Measurements from ENCODE around the gene GTF3A.

GTF3A gene

DNA sequence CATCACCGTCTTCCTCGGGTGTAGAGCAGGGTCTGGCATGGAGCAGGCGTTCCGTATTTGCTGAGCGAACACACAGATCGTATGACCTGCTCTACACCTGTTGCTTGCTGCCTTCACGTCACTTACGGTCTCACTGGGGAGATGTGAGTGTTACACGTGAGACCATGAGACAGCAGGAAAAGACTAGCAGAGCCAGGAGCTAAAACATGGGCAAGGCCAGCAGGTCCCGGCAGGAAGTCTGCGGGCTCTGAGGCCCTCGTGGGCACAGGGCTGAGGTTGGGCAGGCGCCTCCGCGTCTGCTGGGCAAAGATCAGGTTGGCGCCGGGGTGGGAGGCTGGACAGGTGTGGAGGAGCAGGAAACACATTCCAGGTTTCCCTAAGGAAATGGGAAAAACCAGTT lies 19.7 kb upstream of the GTF3A start:
- DNase-seq = no peak

DNA sequence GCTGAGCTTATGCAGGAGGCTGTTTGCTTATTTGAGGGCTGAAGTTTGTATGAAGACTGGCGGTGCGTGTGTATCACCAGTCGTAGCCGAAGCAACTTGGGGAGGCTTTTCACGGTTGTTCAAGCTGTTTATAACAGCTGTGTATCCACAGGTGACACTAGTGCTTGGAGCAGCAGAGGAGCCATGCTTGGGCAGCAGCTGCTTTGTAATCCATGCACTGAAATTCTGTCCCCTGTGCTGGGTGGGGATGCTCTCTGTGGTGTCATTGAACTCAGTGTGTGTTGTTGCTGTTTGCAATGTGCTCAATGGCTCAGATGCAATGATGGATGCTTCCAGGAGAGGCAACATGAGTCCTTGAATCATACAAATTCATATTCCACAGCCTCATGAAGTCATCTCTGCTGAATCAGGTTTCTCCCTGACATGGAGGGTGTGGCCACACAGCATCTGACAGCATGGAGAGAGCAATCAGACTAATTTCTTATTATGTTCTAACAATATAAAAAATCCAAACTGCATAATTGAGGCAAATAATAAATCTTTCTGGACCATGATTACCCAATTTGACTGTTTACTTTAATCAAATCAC lies 18.8 kb upstream of the GTF3A start:
- DNase-seq = no peak

DNA sequence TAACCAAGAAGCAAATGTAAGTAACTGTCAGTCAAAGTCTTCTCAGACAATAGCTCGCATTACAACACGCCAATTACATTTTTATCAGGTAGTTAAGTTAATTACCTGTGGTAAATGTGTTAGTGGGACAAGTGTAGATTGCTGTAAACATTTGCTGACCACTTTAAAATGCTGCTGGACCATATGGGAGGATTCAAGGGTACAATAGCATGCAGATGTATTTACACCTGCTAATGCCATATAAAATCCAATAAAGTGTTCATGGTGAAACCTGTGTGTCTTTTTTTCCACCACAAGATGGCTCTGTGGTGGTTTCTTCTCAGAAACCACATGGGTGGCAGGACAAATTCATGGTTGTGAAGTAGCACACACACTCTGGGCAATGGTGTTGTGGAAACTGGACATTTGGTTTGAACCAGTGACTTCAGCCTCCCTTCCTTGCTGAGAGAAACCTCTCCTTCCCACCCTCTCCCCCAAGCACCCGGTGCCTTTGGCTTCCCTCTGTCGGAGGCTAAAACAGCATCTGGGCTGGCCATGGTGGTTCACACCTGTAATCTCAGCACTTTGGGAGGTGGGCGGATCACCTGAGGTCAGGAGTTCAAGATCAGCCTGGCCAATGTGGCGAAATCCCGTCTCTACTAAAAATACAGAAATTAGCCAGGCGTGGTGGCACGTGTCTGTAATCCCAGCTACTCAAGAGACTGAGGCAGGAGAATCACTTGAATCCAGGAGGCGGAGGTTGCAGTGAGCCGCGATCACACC lies 18.1 kb upstream of the GTF3A start:
- peak in 3 of 58 donors; percentile 15 to 20 (median 16) for DNase-seq

DNA sequence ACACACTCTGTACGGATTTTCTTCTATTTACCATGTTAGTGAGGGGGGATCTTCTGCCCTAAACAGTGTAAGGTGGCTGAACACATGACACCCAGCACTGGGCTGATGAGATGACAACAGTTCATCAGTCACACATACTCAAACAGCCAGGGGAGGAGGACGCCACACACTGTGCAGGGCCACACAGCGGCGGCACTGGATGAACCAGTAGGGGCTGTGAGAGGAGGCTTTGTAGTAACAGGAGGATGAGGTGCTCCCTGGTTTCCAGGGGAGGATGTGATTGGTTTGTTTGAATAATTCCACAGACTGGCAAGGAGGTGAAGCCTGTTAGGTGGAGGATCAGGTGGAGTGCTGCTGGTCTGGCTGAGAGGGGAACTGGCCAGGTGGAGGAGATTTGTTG lies 16.3 kb upstream of the GTF3A start:
- DNase-seq = no peak

DNA sequence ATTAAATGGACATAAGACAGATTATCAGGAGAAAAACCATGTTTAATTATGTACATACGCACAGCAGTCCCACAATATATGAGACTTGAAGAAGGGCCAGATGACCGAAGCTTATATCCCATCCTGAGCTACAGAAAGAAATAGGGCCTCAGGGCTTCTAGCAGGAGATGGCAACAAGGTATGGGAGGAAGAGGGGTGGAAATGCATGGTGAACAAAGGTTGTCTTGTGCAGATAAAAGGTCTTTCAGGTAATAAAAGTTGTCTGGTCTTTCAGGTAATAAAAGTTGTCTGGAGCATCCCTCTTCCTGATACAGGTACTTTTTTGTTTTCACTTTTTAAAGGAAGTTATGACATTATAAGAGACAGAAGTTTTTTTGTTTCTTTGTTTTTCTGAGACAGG lies 15.4 kb upstream of the GTF3A start:
- DNase-seq = no peak

DNA sequence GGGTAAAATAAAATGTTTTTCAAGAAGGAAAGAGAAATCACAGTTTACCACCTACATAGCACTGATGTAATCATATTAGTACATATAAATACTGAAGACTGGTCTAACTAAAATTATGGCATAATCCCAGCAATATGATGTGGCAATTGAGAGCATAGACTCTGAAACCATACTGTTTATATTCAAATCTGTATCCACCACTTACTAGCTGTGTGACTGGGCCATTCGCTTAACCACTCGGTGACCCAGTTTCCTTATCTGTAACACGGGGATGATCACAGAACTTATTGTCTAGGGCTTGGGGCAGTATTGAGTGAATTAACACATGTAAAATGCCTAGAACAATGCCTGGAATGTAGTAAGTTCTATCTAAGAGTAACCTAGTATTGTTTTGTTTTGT lies 13.1 kb upstream of the GTF3A start:
- DNase-seq = no peak

DNA sequence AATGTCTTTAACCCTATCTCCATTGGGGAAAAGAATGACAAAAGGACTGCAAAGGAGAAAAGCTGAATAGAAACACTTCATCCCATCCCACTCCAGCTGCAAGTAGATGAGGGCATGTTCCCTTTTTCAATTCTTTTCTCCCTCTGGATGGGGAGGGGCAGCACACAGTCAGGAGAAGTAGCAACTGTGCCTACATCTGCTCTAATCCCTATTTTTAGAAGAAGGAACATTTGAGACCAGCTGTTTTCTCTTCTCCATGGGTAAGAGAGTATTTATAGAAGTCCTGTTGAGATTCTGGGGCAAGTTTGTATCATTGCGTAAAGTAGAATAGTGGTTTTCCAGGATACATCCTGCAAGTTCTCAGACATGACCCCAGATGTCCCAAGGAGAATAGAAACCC lies 9.3 kb upstream of the GTF3A start:
- peak in 3 of 58 donors; percentile 3 to 31 (median 10) for DNase-seq

DNA sequence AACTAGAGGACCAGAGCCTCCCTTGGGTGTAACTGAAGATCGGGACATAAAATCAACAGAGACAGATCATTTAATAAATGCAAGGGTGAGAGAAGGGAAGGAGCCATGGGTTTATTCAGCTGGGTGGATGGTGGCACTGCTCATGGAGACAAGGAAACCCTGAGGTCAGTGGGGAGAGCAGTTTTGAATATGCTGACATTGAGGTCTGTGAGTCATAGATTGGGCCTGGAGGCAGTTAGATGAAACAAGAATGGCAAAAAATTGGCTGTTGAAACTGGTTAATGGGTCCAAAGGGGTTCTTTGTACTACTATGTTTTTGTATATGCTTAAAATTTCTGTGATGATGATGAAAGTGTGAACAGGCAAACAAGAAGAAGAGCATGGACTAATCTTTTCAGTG lies 5.1 kb upstream of the GTF3A start:
- DNase-seq = no peak

DNA sequence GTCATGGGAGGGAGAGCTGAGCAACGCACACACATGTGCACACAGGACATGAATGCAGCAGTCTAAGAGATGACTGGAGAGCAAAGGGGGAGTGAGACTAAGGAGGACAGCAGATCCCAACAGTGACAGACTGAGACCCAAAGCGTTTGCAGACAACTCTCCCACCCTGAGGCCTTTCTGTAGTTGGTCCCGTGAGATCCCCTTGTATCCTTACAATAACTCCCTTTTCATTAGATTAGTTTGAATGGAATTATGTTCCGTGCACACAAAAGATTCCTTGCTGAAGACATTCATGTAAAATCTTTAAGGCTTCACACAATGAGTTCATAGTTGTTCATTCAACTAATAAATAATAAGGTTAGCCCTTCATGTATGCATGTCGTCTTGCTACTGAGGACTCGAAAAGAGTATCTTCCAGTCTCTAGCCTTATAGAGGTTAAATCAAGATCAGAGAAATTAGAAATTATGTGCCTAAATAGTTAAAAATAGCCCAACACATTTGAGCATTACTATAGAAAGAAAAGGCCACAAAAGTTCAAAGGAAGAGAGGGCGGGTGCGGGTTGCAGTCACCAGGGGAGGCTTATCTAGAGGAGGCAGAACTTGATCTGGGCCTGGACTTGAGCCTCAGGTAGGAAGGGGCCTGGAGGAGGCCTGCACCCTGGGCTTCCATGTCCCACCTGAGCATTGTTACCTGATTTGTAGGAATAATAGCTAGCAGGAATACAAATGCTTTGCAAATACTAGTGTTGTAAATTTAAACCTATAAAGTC lies 3.1 kb upstream of the GTF3A start:
- DNase-seq = no peak

DNA sequence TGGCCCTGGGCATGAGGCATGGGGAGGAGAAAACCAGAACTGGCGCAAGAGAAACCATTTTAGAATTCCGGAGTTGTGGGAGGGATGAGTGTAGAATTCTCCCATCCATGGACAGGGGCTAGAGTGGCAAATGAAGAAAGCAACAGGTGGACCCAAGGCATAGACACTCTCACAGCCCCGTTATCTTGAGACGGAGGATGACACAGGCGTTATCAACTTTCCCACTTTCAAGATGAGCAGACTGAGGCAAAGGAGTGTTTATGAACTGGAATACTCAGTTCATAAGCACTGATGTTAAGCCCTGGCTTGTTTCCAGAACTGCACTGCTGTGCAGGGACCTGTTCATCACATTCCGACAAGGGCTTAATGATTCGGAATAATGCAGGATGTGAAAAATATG lies 1.1 kb upstream of the GTF3A start:
- peak in 1 of 58 donors; percentile 7 for DNase-seq

DNA sequence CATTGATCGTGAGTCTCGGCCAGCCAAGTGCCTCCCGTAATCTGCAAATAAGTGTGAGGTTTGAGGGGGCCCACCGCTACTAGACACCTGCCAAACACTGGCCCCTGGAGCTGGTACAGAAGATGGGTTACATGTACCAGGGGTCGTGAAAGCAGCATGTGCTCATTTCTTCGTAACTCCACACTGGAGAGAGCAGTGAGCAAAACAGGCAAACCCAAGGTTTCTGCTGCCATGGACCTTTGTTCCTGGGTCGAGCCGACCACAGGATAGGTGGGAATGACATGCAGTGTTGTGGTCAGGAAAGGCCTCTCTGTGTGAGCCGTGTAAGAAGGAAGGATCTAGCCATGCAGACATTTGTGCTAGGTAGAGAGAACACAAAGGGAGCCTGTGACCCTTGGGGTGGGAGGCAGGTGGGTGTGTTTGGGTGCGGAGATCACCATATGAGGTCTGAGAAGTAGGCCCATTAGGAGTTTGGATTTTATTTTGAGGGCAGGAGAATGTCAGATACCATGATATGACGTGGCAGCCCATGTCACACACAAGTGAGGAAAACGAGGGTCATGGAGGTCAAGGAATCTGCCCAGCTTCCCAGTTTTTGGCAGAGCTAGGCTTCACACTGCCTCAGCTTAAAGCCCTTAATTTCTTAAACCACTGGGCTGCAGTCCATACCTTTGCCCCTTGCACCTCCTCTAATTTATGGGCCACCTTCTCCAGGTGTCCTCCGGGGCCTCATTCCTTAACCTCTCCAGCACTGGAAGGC lies 919 bp downstream of the GTF3A start:
- DNase-seq = peak in 1 of 58 donors; percentile 38

DNA sequence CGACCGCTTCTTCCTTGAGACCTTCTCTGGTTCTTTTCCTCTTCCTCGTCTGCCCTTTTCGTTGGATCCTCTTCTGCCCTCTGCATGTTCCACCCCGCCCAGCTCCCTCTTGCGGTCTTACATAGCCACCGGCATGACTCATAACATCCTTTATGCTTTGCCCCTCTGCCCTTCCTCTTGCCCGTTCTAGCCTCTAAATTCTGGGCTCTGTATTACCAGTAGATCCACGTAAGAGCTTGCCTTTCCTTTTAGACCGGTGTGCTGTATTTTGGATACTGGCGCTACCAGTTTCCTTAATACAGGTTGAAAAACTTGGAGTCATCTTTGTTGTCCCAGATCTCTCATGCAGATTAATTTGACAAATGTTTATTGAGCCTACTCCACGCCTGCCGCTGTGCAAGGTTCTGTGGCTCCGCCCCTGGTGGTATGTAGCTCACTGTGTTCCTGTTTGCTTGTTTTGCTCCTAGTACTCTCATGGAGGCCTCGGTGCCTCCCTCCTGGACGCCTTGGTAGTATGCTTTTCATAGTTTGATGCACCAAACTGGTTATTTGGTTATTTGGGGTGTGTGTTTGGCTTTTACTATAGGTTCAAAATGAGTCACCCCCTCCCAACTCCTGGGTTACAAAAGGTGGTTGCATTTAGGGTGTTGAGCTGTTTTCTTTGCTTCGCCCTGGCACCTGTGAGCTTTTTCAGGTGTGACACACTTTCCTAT lies 1.7 kb downstream of the GTF3A start:
- peak in 35 of 58 donors; percentile 2 to 65 (median 26) for DNase-seq

DNA sequence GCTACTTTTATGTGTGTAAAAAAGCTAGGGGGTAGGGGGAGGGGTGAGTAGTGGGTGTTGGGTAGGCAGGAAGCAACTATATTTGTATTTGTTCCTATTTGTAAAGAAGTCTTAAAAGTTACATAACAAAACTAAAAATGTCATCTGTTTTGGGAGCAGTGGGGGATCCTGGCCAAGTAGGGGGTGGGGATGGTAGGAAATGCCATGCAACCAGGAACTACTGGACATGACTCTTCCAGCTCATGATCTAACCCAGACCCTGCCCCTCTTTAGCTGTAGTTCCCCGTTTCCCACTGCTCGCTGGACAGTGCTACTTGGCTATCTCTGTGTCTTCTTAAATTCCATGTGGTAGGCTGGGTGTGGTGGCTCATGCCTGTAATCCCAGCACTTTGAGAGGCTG lies 3.2 kb downstream of the GTF3A start:
- no peak for DNase-seq

DNA sequence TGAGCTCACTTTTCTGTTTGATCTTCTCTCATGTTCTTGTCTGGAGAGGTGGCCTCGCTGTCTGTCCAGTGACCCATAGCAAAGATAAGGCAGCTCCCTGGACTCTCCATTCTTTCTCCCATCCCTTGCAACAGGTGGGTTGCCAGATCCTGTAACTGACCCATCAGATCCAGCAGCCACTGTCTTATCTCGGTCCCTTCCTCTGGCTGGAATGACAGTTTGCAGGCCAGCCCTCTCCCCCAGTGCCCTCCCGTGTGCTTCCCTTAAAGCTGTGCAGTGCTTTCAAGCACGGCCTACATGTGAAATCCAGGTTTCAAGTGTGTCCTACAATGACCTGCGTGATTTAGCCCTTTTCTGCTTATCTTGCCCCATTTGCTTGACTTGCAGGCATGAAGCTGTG lies 3.7 kb downstream of the GTF3A start:
- no peak for DNase-seq

DNA sequence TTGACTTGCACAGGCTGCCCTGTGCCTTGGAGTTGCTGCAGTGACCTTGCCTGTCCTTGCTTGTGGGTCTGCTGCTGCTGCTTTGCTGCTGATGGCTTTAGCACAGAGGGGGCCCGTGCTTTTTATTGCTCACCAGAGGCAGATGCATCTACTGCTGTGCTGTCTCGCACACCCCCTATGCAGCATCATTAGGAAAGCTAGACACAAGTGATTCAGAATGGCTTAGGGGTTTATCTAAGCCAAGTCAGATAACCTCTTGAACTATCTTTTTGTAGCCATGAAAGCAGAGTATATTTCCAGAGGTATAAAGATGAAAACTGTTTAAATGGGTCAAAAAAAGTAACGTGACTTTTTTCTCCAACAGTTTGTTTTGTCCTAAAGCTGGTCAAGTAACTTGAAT lies 7.8 kb downstream of the GTF3A start:
- no peak for DNase-seq

DNA sequence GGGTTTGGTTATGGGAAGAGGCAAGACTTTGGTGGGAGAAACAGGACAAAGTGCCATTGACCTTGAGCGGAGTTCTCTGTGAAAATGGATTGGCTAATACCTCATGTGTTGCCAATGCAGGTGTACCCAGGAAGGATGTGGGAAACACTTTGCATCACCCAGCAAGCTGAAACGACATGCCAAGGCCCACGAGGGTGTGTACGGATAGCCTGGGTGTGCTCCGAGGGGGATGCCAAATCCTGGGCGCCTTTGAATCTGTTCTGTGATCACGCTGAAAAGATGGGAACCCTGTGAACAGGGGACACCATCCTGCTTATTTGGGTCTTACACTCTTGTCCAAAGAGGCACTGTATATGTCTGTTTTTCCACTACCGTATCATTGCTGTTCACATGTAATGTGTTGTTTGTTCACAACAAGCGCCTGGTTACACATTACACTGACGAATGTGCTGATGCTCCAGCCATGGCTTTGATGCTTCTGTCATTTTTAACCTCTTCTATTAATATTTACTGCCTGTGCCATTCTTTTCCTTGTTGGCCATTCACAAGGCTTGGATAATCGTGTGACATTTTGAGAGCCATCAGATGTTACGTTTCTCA lies 8.3 kb downstream of the GTF3A start:
- no peak for DNase-seq

DNA sequence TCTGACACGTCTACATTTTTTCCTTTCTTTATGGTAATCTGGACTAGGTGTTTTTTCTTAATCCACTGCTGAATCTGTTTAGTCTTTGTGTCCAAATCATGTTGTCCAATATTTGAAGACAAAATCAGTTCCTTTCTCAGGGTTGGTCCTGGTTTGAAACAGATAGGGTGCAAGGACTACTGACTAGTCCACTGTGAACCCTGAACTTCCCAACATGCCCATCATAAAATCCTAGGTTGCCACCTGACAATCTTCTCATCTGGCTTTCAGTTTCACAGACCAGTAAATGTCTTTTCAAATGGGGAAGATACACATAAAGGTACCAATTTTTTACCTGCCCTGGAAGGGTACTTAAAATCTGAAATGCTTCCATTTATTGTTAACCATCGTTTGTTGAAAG lies 12.7 kb downstream of the GTF3A start:
- DNase-seq = no peak

DNA sequence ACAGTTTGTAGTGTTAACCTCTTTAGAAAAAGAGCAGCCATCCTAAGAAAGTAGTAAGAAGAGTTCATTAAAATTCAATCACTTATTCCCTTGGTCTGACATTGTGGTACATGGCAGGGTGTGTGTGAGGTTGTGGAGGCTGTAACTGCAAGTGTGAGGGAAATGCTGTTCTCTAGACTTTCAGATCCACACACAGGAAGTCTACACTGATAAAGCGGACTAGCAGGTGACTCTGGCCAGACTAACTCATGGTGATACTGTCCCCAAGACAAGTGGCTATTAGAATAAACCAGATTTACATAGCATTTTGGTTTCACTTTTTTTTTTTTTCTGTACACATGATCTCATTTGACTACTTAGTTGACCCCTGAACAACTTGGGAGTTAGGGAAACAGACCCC lies 16.0 kb downstream of the GTF3A start:
- DNase-seq = no peak

DNA sequence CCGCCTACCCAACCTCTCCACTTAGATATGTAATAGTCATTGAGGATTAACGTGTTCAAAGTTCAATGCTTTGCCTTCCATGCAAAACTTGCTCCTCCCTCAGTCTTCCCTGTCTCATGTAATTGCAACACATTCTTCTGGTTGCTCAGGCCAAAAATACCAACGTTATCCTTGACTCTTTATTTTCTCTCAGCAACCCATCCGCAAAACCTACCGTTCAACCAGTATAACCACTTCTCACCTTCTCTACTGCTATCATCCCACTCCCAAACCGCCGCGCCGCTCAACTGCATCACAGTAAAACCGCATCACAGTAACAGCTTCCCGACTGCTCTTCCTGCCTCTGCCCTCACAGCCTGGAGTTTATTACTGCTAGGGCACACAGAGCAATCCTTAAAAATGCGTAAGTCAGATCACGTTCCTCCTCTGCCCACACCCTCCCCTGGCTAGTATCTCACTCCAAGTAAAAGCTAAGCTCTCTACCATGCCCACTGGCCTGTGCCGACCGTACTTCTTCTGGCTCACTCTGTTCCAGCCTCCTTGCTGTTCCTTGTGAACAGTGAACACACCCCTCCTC lies 17.7 kb downstream of the GTF3A start:
- no peak for DNase-seq

DNA sequence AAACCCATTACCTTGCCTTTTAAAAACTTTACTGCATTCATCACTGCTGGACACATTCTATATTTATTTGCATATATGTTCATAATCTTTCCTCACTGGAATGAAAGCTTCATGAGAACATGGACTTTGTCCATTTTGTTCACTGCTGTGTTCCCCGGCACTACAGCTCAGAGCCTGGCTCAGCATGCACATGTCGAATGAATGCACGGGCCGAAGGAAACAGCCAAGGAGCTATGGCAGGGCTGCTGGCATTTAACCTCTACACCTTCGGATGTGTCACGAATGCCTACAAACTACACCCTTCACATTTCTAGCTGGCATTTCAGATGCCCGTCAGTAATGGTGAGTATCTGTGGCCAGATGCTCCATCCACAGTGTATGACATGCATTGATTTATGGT lies 18.4 kb downstream of the GTF3A start:
- DNase-seq = no peak
